ENCODE results near the gene COL28A1. TPM values are rescaled to one million over a fixed set of nuclear protein-coding genes. Genes with fewer than 3 reads are reported as not detected.
A peak's percentile ranks its signal among the peaks of the same experiment; 100 is the strongest.
"Not testable (repeated sequence)": the region's sequence is repeated elsewhere in the genome, so short reads cannot be mapped to it uniquely, and the experiment has no call there.

The COL28A1 gene
- total RNA-seq, 1 donor = 0.36 TPM

- Histone ChIP-seq H3K36me3 (ENCODE audit: insufficient read depth, low read length) (no peaks in the 10 kb centered on the region), H3K4me2 (ENCODE audit: insufficient read depth, low read length) (no peak overlapping the region), H2AFZ (ENCODE audit: low read length) (no peak overlapping the region), H3K27ac (ENCODE audit: low read depth, low read length) (no peak overlapping the region), H4K20me1 (ENCODE audit: insufficient read depth, low read length) (peaks cover 3% of the 10 kb centered on the region), H3K4me1 (ENCODE audit: insufficient read depth, low read length) (peaks cover 18% of the 10 kb centered on the region), H3K9me3 (ENCODE audit: low read depth, low read length) (no peaks in the 10 kb centered on the region), H3K4me3 (ENCODE audit: insufficient read depth, low read length) (no peak overlapping the region), H3K27me3 (ENCODE audit: insufficient read depth, low read length) (no peaks in the 10 kb centered on the region), H3K79me2 (ENCODE audit: insufficient read depth, low read length) (peaks cover 12% of the 10 kb centered on the region)
- TF ChIP-seq CTCF (IDR thresholded peaks at IDR 0.05; ENCODE audit: extremely low read depth, low read depth, low read length) = no peak
- DNase-seq (ENCODE audit: insufficient read length, low spot score, missing footprints) = no peak
Measured at GRCh38 chr7:7563269-7563668, 27.6 kb upstream of the COL28A1 start.

GRCh38 chr7:7562736-7563135 lies 27.1 kb upstream of the COL28A1 start:
- TF ChIP-seq CTCF (IDR thresholded peaks at IDR 0.05; ENCODE audit: extremely low read depth, low read depth, low read length) = no peak
- Histone ChIP-seq H4K20me1 (ENCODE audit: insufficient read depth, low read length) (no peaks in the 10 kb centered on the region), H3K4me3 (ENCODE audit: insufficient read depth, low read length) (no peak overlapping the region), H3K4me1 (ENCODE audit: insufficient read depth, low read length) (peaks cover 14% of the 10 kb centered on the region), H3K4me2 (ENCODE audit: insufficient read depth, low read length) (no peak overlapping the region), H3K27ac (ENCODE audit: low read depth, low read length) (no peak overlapping the region), H3K79me2 (ENCODE audit: insufficient read depth, low read length) (peaks cover 7% of the 10 kb centered on the region), H3K9me3 (ENCODE audit: low read depth, low read length) (no peaks in the 10 kb centered on the region), H3K36me3 (ENCODE audit: insufficient read depth, low read length) (no peaks in the 10 kb centered on the region), H2AFZ (ENCODE audit: low read length) (no peak overlapping the region), H3K27me3 (ENCODE audit: insufficient read depth, low read length) (no peaks in the 10 kb centered on the region)
- peak; percentile 46 for DNase-seq (ENCODE audit: insufficient read length, low spot score, missing footprints)

GRCh38 chr7:7561591-7561990 lies 25.9 kb upstream of the COL28A1 start:
- not testable (repeated sequence) for H2AFZ ChIP-seq (ENCODE audit: low read length); DNase-seq (ENCODE audit: insufficient read length, low spot score, missing footprints); H3K9me3 ChIP-seq (ENCODE audit: low read depth, low read length); H3K27ac ChIP-seq (ENCODE audit: low read depth, low read length); H4K20me1 ChIP-seq (ENCODE audit: insufficient read depth, low read length); H3K4me3 ChIP-seq (ENCODE audit: insufficient read depth, low read length); H3K36me3 ChIP-seq (ENCODE audit: insufficient read depth, low read length); H3K79me2 ChIP-seq (ENCODE audit: insufficient read depth, low read length); H3K4me2 ChIP-seq (ENCODE audit: insufficient read depth, low read length); H3K27me3 ChIP-seq (ENCODE audit: insufficient read depth, low read length)
- peaks cover 14% of the 10 kb centered on the region for H3K4me1 ChIP-seq (ENCODE audit: insufficient read depth, low read length)

GRCh38 chr7:7557252-7557651 lies 21.6 kb upstream of the COL28A1 start:
- H3K27ac ChIP-seq (ENCODE audit: low read depth, low read length) = no peak overlapping the region
- H3K27me3 ChIP-seq (ENCODE audit: insufficient read depth, low read length) = no peaks in the 10 kb centered on the region
- peaks cover 28% of the 10 kb centered on the region for H3K4me1 ChIP-seq (ENCODE audit: insufficient read depth, low read length)
- no peak for DNase-seq (ENCODE audit: insufficient read length, low spot score, missing footprints)
- TF ChIP-seq CTCF (IDR thresholded peaks at IDR 0.05; ENCODE audit: extremely low read depth, low read depth, low read length) = no peak
- no peaks in the 10 kb centered on the region for H3K36me3 ChIP-seq (ENCODE audit: insufficient read depth, low read length)
- no peak overlapping the region for H2AFZ ChIP-seq (ENCODE audit: low read length)
- no peaks in the 10 kb centered on the region for H4K20me1 ChIP-seq (ENCODE audit: insufficient read depth, low read length)
- no peak overlapping the region for H3K4me3 ChIP-seq (ENCODE audit: insufficient read depth, low read length)
- H3K4me2 ChIP-seq (ENCODE audit: insufficient read depth, low read length) = no peak overlapping the region
- no peaks in the 10 kb centered on the region for H3K9me3 ChIP-seq (ENCODE audit: low read depth, low read length)
- H3K79me2 ChIP-seq (ENCODE audit: insufficient read depth, low read length) = no peaks in the 10 kb centered on the region
